ENCODE measurements around the gene BMP5.

BMP5 gene

GRCh38 chr6:55870181-55870813, 5.1 kb downstream of the BMP5 start:
- DNase-seq: no peak

DNA sequence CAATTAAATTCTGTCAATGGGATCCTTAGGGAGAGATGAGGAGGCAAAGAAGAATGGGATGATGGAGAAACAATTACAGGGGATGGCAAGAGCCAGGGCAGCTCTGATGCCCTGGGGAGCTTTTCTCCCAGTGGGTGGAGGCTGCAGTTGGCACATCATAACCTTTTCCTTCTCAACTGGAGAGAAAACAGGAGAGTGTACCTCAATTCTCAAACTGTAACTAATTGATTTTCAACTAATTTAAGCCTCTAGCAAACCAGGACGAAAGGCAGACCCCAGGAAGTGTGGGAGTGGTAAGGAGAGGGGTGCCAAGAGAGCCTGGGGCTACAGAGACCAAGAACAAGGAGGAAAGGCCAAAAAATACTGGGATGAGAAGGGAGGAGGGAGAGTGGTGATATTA, 5.7 kb downstream of the BMP5 start:
- no peak for DNase-seq

DNA sequence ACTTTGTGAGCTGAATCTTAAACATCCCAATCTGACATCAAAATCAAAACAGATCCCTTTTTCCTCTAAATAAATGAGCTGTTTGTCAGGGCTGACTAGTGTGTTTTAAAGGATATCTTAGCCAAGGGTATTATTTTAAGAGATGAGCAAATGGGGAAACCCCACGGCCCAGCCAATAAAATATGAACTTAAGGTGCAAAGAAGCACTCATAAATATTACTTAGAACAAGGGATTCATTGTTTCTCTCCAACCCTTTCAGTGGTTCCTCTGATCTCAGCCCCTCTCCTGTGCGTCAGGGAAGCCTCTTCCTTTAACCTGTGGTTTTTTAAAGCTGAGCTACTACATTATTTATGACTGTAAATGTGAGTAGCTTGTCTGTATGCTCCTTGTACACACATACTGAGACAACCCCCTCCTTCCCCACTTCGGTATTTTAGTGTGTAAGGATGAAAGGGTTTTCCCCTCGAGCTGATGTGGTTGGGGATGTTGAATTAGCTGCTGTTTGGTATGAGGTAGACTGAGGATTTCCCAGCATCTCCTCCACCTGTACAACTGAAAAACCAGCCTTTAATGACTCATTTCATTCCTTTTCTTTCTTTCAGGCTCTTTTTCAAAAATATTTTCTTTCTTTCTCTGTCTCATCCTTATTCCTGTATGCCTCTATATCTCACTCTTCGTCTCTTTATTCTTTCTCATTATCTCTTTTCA, 6.5 kb downstream of the BMP5 start:
- no peak for DNase-seq

GRCh38 chr6:55868176-55868575, 7.2 kb downstream of the BMP5 start:
- DNase-seq: no peak

DNA sequence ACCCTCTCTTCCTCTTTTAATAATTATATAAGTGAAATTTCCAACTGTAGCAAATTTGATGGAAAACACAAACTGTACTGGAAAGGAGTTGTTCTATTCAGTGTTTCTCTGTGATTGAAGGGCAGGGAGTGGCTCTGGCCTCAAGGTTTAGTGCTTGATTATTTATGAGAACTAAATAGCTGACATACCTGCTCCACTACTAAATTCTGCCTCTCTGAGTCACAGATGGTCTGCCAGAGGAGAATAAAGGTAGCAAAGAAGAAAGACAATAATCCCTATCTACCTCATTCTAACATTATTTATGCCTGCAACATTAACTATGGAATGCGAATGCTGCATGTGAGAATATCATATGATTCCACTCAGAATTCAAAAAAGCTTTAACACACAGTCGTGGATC, 9.3 kb downstream of the BMP5 start:
- no peak for DNase-seq

DNA sequence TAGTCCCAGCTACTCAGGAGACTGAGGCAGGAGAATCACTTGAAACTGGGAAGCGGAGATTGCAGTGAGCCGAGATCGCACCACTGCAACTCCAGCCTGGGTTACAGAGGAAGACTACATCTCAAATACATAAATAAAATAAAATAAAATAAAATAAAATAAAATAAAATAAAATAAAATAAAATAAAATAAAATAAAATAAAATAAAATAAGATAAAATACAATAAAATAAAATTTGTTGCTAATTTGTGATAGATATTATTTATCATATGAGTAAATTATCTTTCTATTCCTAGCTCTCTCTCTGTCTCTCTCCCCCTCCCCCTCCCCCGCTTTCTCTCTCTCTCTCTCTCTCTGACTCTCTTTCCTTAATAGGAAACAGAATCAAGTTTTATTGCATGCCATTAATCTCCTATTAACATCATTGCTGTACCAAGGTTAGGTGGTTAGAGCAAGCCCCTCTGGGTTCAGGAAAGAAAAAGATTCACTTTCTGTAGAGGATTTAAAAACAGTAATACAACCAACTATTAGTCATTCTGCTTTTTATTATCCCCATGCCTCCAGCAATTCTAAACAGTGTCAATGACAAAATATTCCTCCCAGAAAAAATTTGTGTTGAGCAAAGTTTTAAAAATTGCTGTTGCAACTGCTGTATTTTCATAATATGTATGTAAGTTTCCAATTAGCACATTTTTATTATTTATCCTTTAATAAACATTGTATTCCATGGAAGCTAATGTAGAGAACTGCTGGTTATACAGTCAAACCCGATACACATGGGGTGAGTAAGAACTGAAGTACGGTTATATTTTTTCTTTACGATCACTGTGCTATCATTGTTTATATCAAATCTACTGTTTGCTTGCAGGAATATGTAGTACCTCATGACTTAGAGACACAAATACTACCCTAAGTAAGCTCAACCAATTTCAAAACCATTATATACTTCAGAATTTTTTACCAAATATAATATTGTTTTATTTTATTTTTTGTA, 22.1 kb downstream of the BMP5 start:
- DNase-seq: no peak

- DNase-seq: no peak
Measured at GRCh38 chr6:55841341-55841740, 34.0 kb downstream of the BMP5 start.

- DNase-seq: no peak
Measured at GRCh38 chr6:55839080-55839479, 36.3 kb downstream of the BMP5 start.

- DNase-seq: no peak
Measured at GRCh38 chr6:55836945-55837344, 38.4 kb downstream of the BMP5 start.

- DNase-seq: no peak
Measured at GRCh38 chr6:55836481-55836880, 38.9 kb downstream of the BMP5 start.

GRCh38 chr6:55835220-55835619, 40.2 kb downstream of the BMP5 start:
- no peak for DNase-seq

DNA sequence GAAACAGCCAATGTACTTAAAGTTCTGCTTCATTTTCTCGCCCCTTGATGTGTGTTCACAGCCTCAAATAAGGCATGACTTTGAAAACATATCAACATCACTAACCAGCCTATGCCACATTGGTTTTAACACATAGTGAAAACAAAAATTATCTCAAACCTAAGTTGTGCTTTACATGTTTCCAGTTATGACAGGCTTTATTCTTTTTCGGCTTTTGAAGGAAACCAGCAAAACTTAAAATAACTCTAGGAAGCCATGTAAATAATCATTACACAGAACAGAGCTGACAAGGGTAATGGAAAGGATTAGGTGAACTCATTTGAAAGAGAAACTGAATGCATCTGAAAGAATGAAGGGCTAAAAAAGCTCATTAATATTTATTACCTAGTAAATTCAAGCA, 42.1 kb downstream of the BMP5 start:
- DNase-seq: no peak

DNA sequence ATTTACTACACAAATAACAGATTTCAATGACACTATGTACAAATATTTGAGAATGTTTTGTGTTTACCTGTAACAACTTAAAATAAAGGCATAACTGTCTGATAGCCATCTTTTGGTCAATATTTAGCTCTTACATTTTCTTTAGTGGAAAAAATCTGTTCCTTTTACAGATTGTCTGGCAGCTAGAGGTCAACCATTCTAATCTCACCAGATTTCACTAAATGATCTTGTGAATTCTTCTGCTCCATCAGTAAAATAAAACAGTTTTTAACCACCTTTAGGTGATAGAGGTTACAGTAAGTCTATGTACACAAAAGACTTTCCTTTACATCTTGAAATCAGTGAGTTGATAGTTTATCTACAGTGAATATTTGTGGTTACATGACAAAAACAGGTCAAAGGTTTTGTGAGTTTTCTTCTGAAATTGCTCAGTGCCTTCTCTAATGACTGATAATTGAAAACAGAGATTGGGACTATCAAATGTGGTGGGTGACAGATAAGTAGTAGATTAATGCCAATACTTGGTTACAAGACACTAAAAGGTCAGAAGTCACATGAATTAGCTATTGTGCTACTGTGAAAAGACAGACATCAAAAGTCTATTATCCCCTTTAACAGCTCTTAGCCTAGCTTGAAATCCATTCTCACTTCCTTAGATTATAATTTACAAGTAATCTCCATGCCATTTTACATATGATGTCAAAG, 47.4 kb downstream of the BMP5 start:
- no peak for DNase-seq

DNA sequence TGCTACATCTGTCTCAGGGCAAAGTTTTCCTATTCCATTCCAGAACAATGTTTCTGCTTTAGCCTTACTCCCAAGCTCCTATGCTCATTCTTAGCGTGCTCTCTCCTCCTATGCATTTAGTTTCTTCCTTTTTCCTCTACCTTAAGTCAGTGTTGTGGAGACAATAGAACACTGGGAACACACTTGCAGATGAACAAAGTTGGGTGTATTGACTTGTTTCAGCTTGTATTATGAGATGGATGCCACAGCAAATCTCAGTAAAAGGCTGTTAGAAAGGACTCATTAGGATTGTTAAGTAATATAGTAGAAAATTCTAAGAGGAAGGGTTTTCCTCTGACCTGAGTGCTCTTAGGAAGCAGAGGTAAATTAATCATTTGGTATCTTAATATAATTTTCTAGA, 48.4 kb downstream of the BMP5 start:
- no peak for DNase-seq

GRCh38 chr6:55825402-55826051, 49.9 kb downstream of the BMP5 start:
- no peak for DNase-seq

DNA sequence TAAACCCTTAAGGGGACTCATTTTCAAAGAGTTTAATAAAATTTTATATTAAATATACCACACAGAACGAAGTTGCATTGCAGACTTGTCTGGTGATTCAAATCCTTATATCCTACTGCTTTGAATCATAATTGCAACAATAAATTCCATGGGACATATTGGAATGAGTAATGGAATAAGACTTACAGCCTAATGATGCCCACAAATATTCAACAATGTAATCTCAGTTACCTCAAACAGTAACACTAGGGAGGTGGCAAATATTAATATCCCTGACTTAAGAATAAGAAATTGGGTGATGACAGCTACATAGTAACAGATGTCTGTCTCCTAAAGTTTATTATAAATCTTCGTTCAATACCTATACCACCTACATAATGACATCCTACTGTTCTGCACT, 52.6 kb downstream of the BMP5 start:
- no peak for DNase-seq

GRCh38 chr6:55822005-55822404, 53.4 kb downstream of the BMP5 start:
- no peak for DNase-seq

GRCh38 chr6:55820696-55821095, 54.7 kb downstream of the BMP5 start:
- no peak for DNase-seq

DNA sequence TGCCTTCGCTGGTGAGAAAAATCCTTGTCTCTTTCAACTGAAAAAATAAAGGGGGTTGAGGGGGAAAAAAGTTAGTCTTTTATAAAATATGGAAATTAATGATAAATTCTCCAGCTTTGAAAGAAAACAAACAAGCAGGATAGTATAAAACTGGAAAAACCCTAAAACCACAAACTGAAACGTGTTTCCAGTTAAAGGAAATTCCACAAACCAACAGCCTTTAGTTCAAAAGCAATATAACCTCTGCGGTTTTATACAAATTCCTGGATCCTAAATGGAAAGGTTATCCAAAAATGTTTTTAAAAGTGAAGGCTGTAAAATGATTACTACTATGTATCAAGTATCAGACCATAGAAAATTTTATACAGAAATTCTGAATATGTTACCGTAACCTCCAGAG, 55.6 kb downstream of the BMP5 start:
- no peak for DNase-seq

DNA sequence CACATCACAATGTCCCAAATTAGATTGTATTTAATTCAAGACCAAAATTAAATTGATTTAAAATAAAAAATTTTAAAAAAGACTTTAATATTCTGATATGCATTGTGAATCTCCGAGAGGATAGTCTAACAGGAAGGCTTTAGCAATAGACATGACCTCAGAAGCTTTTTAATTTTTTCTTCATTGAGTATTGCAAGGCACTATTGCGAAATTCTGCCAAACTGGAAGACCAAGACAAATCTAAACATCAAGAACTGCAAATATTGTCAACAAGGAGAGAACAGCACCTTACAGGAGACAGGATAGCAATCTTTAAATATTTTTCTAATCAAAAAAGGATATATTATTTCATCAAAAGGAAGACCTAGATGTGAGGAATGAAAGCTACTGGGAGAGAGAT, 56.9 kb downstream of the BMP5 start:
- no peak for DNase-seq

DNA sequence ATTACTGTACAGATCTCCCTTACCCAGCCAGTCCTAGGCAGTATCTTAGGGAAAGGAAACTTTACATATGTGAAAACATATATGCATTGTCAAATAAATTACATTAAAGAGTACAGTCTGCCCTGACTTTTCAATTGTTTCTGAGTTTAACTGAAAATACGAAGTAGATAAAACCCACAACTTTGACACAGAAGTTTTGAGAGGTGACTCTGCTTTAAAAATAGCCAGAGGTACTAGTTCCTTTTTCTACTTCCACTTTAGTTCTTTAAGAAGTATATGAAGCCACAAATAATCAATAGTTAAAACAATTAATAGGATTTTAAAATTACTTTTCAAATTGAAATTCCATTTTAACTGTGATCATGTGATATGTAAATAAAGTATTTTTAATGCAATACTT, 62.9 kb downstream of the BMP5 start:
- no peak for DNase-seq

GRCh38 chr6:55811074-55811473, 64.3 kb downstream of the BMP5 start:
- no peak for DNase-seq

DNA sequence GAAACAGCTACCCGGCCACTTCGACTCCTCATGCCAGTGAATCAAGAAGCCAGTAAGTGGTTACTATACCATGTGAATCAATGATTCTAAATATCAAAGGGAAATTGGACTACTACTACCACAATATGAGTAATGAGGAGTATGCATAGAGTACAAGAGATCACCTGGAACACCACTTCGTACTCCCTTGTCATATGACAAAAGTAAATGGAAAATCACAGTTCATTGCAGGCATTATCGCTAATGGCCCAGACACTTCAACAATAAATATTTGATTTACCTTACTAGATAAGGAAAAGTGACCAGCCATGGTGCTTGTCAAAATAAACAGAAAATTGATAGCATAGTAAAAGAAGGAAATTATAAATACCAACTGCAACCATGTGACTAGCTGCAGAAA, 73.1 kb downstream of the BMP5 start:
- DNase-seq: no peak

Data from cerebellar nuclear complex (tissue), 1 donor.